Measurements from ENCODE around the gene AJM1.

The AJM1 gene

GRCh38 chr9:136814725-136815421 is 27.4 kb upstream of the AJM1 start:
- TF ChIP-seq CTCF (IDR thresholded peaks at IDR 0.05; ENCODE audit: low read length, missing control alignments) = no peak
- DNase-seq (ENCODE audit: low read depth) = no peak
- no peak overlapping the region for H3K4me3 ChIP-seq (replicated peaks; ENCODE audit: low read depth, low read length)

- TF ChIP-seq CTCF (IDR thresholded peaks at IDR 0.05; ENCODE audit: low read length, missing control alignments) = no peak
- no peak for DNase-seq (ENCODE audit: low read depth)
- H3K4me3 ChIP-seq (replicated peaks; ENCODE audit: low read depth, low read length) = no peak overlapping the region
Measured at GRCh38 chr9:136815422-136815782, 26.9 kb upstream of the AJM1 start.

- peak overlapping the region; percentile 2 for H3K4me3 ChIP-seq (replicated peaks; ENCODE audit: low read depth, low read length)
- peak; percentile 37 for DNase-seq (ENCODE audit: low read depth)
- TF ChIP-seq CTCF (IDR thresholded peaks at IDR 0.05; ENCODE audit: low read length, missing control alignments) = no peak
Measured at GRCh38 chr9:136820971-136821825, 21.1 kb upstream of the AJM1 start.

- DNase-seq (ENCODE audit: low read depth) = no peak
- TF ChIP-seq CTCF (IDR thresholded peaks at IDR 0.05; ENCODE audit: low read length, missing control alignments) = no peak
- H3K4me3 ChIP-seq (replicated peaks; ENCODE audit: low read depth, low read length) = no peak overlapping the region
Measured at GRCh38 chr9:136821826-136822544, 20.3 kb upstream of the AJM1 start.

GRCh38 chr9:136823136-136824046 is 18.9 kb upstream of the AJM1 start:
- TF ChIP-seq CTCF (IDR thresholded peaks at IDR 0.05; ENCODE audit: low read length, missing control alignments) = no peak
- DNase-seq (ENCODE audit: low read depth) = no peak
- no peak overlapping the region for H3K4me3 ChIP-seq (replicated peaks; ENCODE audit: low read depth, low read length)

GRCh38 chr9:136824496-136825225 is 17.6 kb upstream of the AJM1 start:
- no peak for DNase-seq (ENCODE audit: low read depth)
- TF ChIP-seq CTCF (IDR thresholded peaks at IDR 0.05; ENCODE audit: low read length, missing control alignments) = no peak
- no peak overlapping the region for H3K4me3 ChIP-seq (replicated peaks; ENCODE audit: low read depth, low read length)

Measured in fibroblast of pulmonary artery (primary cell).